CD4-positive, alpha-beta T cell treated with Interleukin-4 for 4 hours (primary cell): ENCODE measurements around the gene SRGAP1.
"Not testable (repeated sequence)": the region's sequence is repeated elsewhere in the genome, so short reads cannot be mapped to it uniquely, and the experiment has no call there.

Experiments
- DNase-seq: peaks from one replicate; pipeline ENCODE4 v3.0.0-alpha.2; 2020

SRGAP1 gene

GRCh38 chr12:63874897-63875480, 30.5 kb downstream of the SRGAP1 start:
- DNase-seq, result no peak

GRCh38 chr12:63875703-63876102, 31.2 kb downstream of the SRGAP1 start:
- DNase-seq, result no peak

- no peak for DNase-seq
Observed at GRCh38 chr12:63876980-63877379, 32.5 kb downstream of the SRGAP1 start.

GRCh38 chr12:63877693-63878092, 33.2 kb downstream of the SRGAP1 start:
- no peak for DNase-seq

GRCh38 chr12:63880235-63880634, 35.7 kb downstream of the SRGAP1 start:
- DNase-seq, result not testable (repeated sequence)

GRCh38 chr12:63880742-63881263, 36.3 kb downstream of the SRGAP1 start:
- DNase-seq, result no peak

- no peak for DNase-seq
Observed at GRCh38 chr12:63882844-63883243, 38.3 kb downstream of the SRGAP1 start.

GRCh38 chr12:63885401-63885800, 40.9 kb downstream of the SRGAP1 start:
- no peak for DNase-seq

- DNase-seq, result no peak
Observed at GRCh38 chr12:63888908-63889635, 44.6 kb downstream of the SRGAP1 start.

- DNase-seq, result no peak
Observed at GRCh38 chr12:63889721-63890509, 45.4 kb downstream of the SRGAP1 start.

- no peak for DNase-seq
Observed at GRCh38 chr12:63893170-63893569, 48.7 kb downstream of the SRGAP1 start.

GRCh38 chr12:63894132-63894531, 49.6 kb downstream of the SRGAP1 start:
- no peak for DNase-seq

GRCh38 chr12:63895841-63896240, 51.3 kb downstream of the SRGAP1 start:
- no peak for DNase-seq

GRCh38 chr12:63897931-63898330, 53.4 kb downstream of the SRGAP1 start:
- no peak for DNase-seq

GRCh38 chr12:63898764-63899337, 54.4 kb downstream of the SRGAP1 start:
- no peak for DNase-seq

GRCh38 chr12:63899396-63899795, 54.9 kb downstream of the SRGAP1 start:
- no peak for DNase-seq

GRCh38 chr12:63900922-63901793, 56.7 kb downstream of the SRGAP1 start:
- DNase-seq, result no peak

- no peak for DNase-seq
Observed at GRCh38 chr12:63904653-63905052, 60.2 kb downstream of the SRGAP1 start.

GRCh38 chr12:63905544-63905943, 61.0 kb downstream of the SRGAP1 start:
- DNase-seq, result no peak

- DNase-seq, result no peak
Observed at GRCh38 chr12:63906876-63907275, 62.4 kb downstream of the SRGAP1 start.

- DNase-seq, result no peak
Observed at GRCh38 chr12:63907561-63907960, 63.1 kb downstream of the SRGAP1 start.

GRCh38 chr12:63909746-63910145, 65.2 kb downstream of the SRGAP1 start:
- no peak for DNase-seq
